ENCODE results near the gene MUC5B.
"Not testable (repeated sequence)": the region's sequence is repeated elsewhere in the genome, so short reads cannot be mapped to it uniquely, and the experiment has no call there.

The MUC5B gene

GRCh38 chr11:1233351-1234053 is 10.6 kb downstream of the MUC5B start:
- peak; percentile 41 for DNase-seq (ENCODE audit: low spot score)

GRCh38 chr11:1234054-1234720 is 11.3 kb downstream of the MUC5B start:
- DNase-seq (ENCODE audit: low spot score): peak; percentile 46

GRCh38 chr11:1234771-1235305 is 12.0 kb downstream of the MUC5B start:
- peak; percentile 43 for DNase-seq (ENCODE audit: low spot score)

GRCh38 chr11:1235306-1235900 is 12.5 kb downstream of the MUC5B start:
- peak; percentile 50 for DNase-seq (ENCODE audit: low spot score)

GRCh38 chr11:1235901-1236315 is 13.0 kb downstream of the MUC5B start:
- no peak for DNase-seq (ENCODE audit: low spot score)

GRCh38 chr11:1236316-1237127 is 13.7 kb downstream of the MUC5B start:
- no peak for DNase-seq (ENCODE audit: low spot score)

- DNase-seq (ENCODE audit: low spot score): no peak
Observed at GRCh38 chr11:1237128-1237580, 14.3 kb downstream of the MUC5B start.

- no peak for DNase-seq (ENCODE audit: low spot score)
Observed at GRCh38 chr11:1237851-1238250, 15.0 kb downstream of the MUC5B start.

GRCh38 chr11:1238767-1239595 is 16.1 kb downstream of the MUC5B start:
- DNase-seq (ENCODE audit: low spot score): peak; percentile 78

- no peak for DNase-seq (ENCODE audit: low spot score)
Observed at GRCh38 chr11:1239596-1240205, 16.8 kb downstream of the MUC5B start.

GRCh38 chr11:1240771-1241170 is 17.9 kb downstream of the MUC5B start:
- DNase-seq (ENCODE audit: low spot score): no peak

- DNase-seq (ENCODE audit: low spot score): no peak
Observed at GRCh38 chr11:1241706-1242105, 18.8 kb downstream of the MUC5B start.

GRCh38 chr11:1242289-1242688 is 19.4 kb downstream of the MUC5B start:
- DNase-seq (ENCODE audit: low spot score): no peak

GRCh38 chr11:1242751-1243150 is 19.9 kb downstream of the MUC5B start:
- not testable (repeated sequence) for DNase-seq (ENCODE audit: low spot score)

- DNase-seq (ENCODE audit: low spot score): not testable (repeated sequence)
Observed at GRCh38 chr11:1243521-1243920, 20.7 kb downstream of the MUC5B start.

GRCh38 chr11:1244557-1244956 is 21.7 kb downstream of the MUC5B start:
- not testable (repeated sequence) for DNase-seq (ENCODE audit: low spot score)

- not testable (repeated sequence) for DNase-seq (ENCODE audit: low spot score)
Observed at GRCh38 chr11:1245717-1246116, 22.9 kb downstream of the MUC5B start.

GRCh38 chr11:1246301-1246700 is 23.4 kb downstream of the MUC5B start:
- DNase-seq (ENCODE audit: low spot score): not testable (repeated sequence)

GRCh38 chr11:1247026-1247425 is 24.2 kb downstream of the MUC5B start:
- DNase-seq (ENCODE audit: low spot score): not testable (repeated sequence)

- DNase-seq (ENCODE audit: low spot score): not testable (repeated sequence)
Observed at GRCh38 chr11:1248951-1249350, 26.1 kb downstream of the MUC5B start.

GRCh38 chr11:1250411-1250810 is 27.5 kb downstream of the MUC5B start:
- not testable (repeated sequence) for DNase-seq (ENCODE audit: low spot score)
